PC-9 (cell line): ENCODE results near the gene PHLPP1. TPM values are rescaled to one million over a fixed set of nuclear protein-coding genes. Genes with fewer than 3 reads are reported as not detected.

Experiments
- BruUV-seq: library from RNA; stranded (reverse); fragments of 400-500 nt; replicated peaks from 2 replicates; lab custom pipeline; 2021; lab: Mats Ljungman, UMichigan
- CTCF ChIA-PET: fragments of 300-600 bp; sonication (Branson Sonifier 250); formaldehyde crosslinking; loops from one replicate; lab custom pipeline; 2022; ENCODE audit warnings: antibody characterized with exemption; lab: Charles Lee
- POLR2A ChIA-PET: fragments of 300-600 bp; sonication (Branson Sonifier 250); formaldehyde crosslinking; loops from one replicate; lab custom pipeline; 2022; ENCODE audit warnings: antibody characterized with exemption; ENCODE audit not compliant: unreplicated experiment; lab: Charles Lee
- DNase-seq, 2 experiments: peaks; one replicate each; pipeline versions ENCODE4 v3.0.0 to v3.0.0-alpha.2; 2015 to 2022; ENCODE audit warnings: mixed read lengths in 1 of 2
- H2AFZ ChIP-seq: fragments of 200-600 bp; sonication (generic); 2 replicates; pipeline ENCODE4 v1.8.1; 2017; ENCODE audit warnings: antibody characterized with exemption
- H3F3A ChIP-seq: fragments of 200-600 bp; sonication (generic); 2 replicates; pipeline ENCODE4 v1.8.1; 2017; ENCODE audit warnings: antibody characterized with exemption, mild to moderate bottlenecking, low read depth; ENCODE audit not compliant: insufficient read depth
- H3K27ac ChIP-seq: fragments of 200-600 bp; sonication (generic); 2 replicates; pipeline ENCODE4 v1.6.1; 2016; ENCODE audit warnings: mixed run types
- H3K27me3 ChIP-seq: fragments of 200-600 bp; sonication (generic); 2 replicates; pipeline ENCODE4 v1.6.1; 2016; ENCODE audit warnings: low read depth, mixed run types; ENCODE audit not compliant: insufficient read depth
- H3K36me3 ChIP-seq: fragments of 200-600 bp; sonication (generic); 2 replicates; pipeline ENCODE4 v1.6.1; 2016; ENCODE audit warnings: low read depth, mixed run types
- H3K4me1 ChIP-seq: fragments of 200-600 bp; sonication (generic); replicated peaks from 2 replicates; pipeline ENCODE4 v1.6.1; 2016; ENCODE audit warnings: mixed run types; ENCODE audit not compliant: insufficient read depth
- H3K4me2 ChIP-seq: fragments of 200-600 bp; sonication (generic); 2 replicates; pipeline ENCODE4 v1.6.1; 2017; ENCODE audit warnings: mixed run types
- H3K4me3 ChIP-seq: fragments of 200-600 bp; sonication (generic); 2 replicates; pipeline ENCODE4 v1.6.1; 2016; ENCODE audit warnings: mixed run types
- H3K79me2 ChIP-seq: fragments of 200-600 bp; sonication (generic); 2 replicates; pipeline ENCODE4 v1.6.1; 2017; ENCODE audit warnings: low read depth, mixed run types
- H3K9me2 ChIP-seq: fragments of 200-600 bp; sonication (generic); 2 replicates; pipeline ENCODE4 v1.8.1; 2017; ENCODE audit warnings: mild to moderate bottlenecking; ENCODE audit not compliant: insufficient read depth
- H3K9me3 ChIP-seq: fragments of 200-600 bp; sonication (generic); 2 replicates; pipeline ENCODE4 v1.8.1; 2016; ENCODE audit warnings: low read depth; ENCODE audit not compliant: insufficient read depth
- H4K20me1 ChIP-seq: fragments of 200-600 bp; sonication (generic); 2 replicates; pipeline ENCODE4 v1.8.1; 2017; ENCODE audit not compliant: insufficient read depth
- CTCF ChIP-seq: fragments of 200-600 bp; sonication (generic); conservative IDR thresholded peaks from 2 replicates; pipeline ENCODE4 v1.6.1; 2017; ENCODE audit warnings: mixed run types, antibody characterized with exemption, mild to moderate bottlenecking, moderate library complexity
- EZH2 ChIP-seq: fragments of 200-600 bp; sonication (generic); IDR thresholded peaks from 2 replicates; pipeline ENCODE4 v1.8.0; 2017; ENCODE audit warnings: antibody characterized with exemption, low read depth
- intact Hi-C: fragments of 100-400 bp; cut with micrococcal nuclease; formaldehyde crosslinking; loops from one replicate; pipeline ENCODE4 v1.10.0; 2022; ENCODE audit not compliant: unreplicated experiment
- total RNA-seq: library from RNA; stranded (reverse); gene quantifications from 2 replicates; pipeline ENCODE4 v1.2.3, GENCODE V29; 2021

The PHLPP1 gene
- total RNA-seq, 1 experiment from 2014 or later, result 21.1 TPM

- H3K9me3 ChIP-seq, result no peaks in the 10 kb centered on the region
- no peaks in the 10 kb centered on the region for H3K27me3 ChIP-seq
- TF ChIP-seq EZH2 (no peak), CTCF (no peak)
- H3K9me2 ChIP-seq, result no peaks in the 10 kb centered on the region
- no TSS peak for BruUV-seq
- no peak for DNase-seq
- intact Hi-C loops, result loop anchor here (2.0 kb wide), 1 partner anchor 165 kb away; the partner anchor contains the start of gene PHLPP1
- ChIA-PET CTCF (interaction anchor here (0.5 kb wide), 1 partner anchor 165 kb away, joined by 3 read pairs; the partner anchor contains the start of gene PHLPP1), POLR2A (no interaction called here)
- H3K36me3 ChIP-seq, result peaks cover 8% of the 10 kb centered on the region; the same call in 1 of the 2 replicates
- H4K20me1 ChIP-seq, result no peaks in the 10 kb centered on the region
- H3K4me2 ChIP-seq, result no peak overlapping the region
- peak overlapping the region; percentile 81 for H3K27ac ChIP-seq
- H3K4me3 ChIP-seq, result no peak overlapping the region
- no peak overlapping the region for H2AFZ ChIP-seq
- peaks cover 86% of the 10 kb centered on the region for H3K4me1 ChIP-seq
- H3K79me2 ChIP-seq, result peaks cover 47% of the 10 kb centered on the region
- H3F3A ChIP-seq, result peaks cover 42% of the 10 kb centered on the region
Observed at GRCh38 chr18:62880034-62880433, 164.7 kb downstream of the PHLPP1 start.

GRCh38 chr18:62880673-62881364 is 165.5 kb downstream of the PHLPP1 start:
- Histone ChIP-seq H2AFZ (no peak overlapping the region), H3K9me2 (no peaks in the 10 kb centered on the region), H4K20me1 (no peaks in the 10 kb centered on the region), H3K4me1 (peaks cover 82% of the 10 kb centered on the region), H3K27ac (peak overlapping the region; percentile 81), H3K4me3 (no peak overlapping the region), H3K79me2 (peaks cover 40% of the 10 kb centered on the region), H3K27me3 (no peaks in the 10 kb centered on the region), H3F3A (peaks cover 35% of the 10 kb centered on the region), H3K9me3 (no peaks in the 10 kb centered on the region), H3K36me3 (peaks cover 8% of the 10 kb centered on the region; the same call in 1 of the 2 replicates), H3K4me2 (peak overlapping the region; percentile 64)
- no peak for DNase-seq
- TF ChIP-seq EZH2 (no peak), CTCF (no peak)
- ChIA-PET POLR2A (no interaction called here), CTCF (no interaction called here)
- BruUV-seq, result no TSS peak
- intact Hi-C loops, result loop anchor here (2.0 kb wide), 1 partner anchor 166 kb away; the partner anchor contains the start of gene PHLPP1

- ChIA-PET CTCF (no interaction called here), POLR2A (no interaction called here)
- DNase-seq, result peak; percentile 75 to 97
- Histone ChIP-seq H3K4me3 (peak overlapping the region; percentile 10; the same call in 1 of the 2 replicates), H3K4me1 (peaks cover 80% of the 10 kb centered on the region), H3K36me3 (peaks cover 8% of the 10 kb centered on the region; the same call in 1 of the 2 replicates), H3K9me3 (no peaks in the 10 kb centered on the region), H3K27me3 (no peaks in the 10 kb centered on the region), H3K9me2 (no peaks in the 10 kb centered on the region), H3F3A (peaks cover 32% of the 10 kb centered on the region), H3K79me2 (peaks cover 45% of the 10 kb centered on the region), H4K20me1 (no peaks in the 10 kb centered on the region), H3K4me2 (peak overlapping the region; percentile 64), H2AFZ (0 out of 2 replicates have a peak overlapping the region, but pooled peaks have one; percentile 24), H3K27ac (peak overlapping the region; percentile 81)
- intact Hi-C loops, result loop anchor here (2.0 kb wide), 1 partner anchor 167 kb away; the partner anchor contains the start of gene PHLPP1
- no peak for TF ChIP-seq EZH2
- no TSS peak for BruUV-seq
Observed at GRCh38 chr18:62881509-62882016, 166.2 kb downstream of the PHLPP1 start.
